AG09319 (cell line): ENCODE measurements around the gene GPX3.
A peak's percentile ranks its signal among the peaks of the same experiment; 100 is the strongest.

Source experiments
- DNase-seq: peaks from one replicate; pipeline ENCODE4 v3.0.0-alpha.2; 2010; ENCODE audit warnings: low read depth; ENCODE audit errors: extremely low read depth
- TF ChIP-seq, protein P1 (sequence below): IDR thresholded peaks from 2 replicates; pipeline ENCODE4 v1.5.1; 2011; ENCODE audit warnings: low read depth, mild to moderate bottlenecking, inconsistent platforms, low read length, moderate library complexity

GPX3 gene

DNA sequence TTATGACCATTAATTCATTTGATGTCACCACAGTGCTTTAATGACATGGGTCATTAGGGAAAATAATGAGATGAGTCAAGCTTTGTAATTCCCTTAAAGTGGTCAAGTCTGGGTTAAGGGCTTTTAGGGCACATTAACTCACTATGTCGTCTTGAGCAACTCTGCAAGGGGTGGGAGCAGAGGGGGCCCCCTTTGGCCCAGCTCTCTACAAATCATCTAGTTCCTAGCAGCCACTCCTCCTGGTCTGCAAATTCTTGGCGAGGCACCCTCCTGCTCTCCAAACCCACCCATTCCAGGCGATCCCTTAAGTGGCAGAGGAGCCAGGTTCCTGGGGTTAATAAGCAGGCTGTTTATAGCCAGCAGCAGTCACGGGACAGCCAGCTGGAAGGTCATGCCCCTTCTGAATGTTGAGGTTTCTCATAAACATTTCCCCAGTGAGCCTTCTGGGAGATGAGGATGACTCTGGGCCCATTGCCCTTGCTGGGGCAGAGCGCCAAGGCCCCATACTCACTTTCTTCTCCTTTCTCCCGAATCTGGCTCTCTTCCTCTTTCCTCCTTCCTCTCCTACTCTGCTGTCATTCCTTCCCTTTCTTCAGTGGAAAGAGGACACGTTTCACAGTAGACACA is 14.3 kb upstream of the GPX3 start:
- DNase-seq, result peak; percentile 81
- TF ChIP-seq, protein P1, sequence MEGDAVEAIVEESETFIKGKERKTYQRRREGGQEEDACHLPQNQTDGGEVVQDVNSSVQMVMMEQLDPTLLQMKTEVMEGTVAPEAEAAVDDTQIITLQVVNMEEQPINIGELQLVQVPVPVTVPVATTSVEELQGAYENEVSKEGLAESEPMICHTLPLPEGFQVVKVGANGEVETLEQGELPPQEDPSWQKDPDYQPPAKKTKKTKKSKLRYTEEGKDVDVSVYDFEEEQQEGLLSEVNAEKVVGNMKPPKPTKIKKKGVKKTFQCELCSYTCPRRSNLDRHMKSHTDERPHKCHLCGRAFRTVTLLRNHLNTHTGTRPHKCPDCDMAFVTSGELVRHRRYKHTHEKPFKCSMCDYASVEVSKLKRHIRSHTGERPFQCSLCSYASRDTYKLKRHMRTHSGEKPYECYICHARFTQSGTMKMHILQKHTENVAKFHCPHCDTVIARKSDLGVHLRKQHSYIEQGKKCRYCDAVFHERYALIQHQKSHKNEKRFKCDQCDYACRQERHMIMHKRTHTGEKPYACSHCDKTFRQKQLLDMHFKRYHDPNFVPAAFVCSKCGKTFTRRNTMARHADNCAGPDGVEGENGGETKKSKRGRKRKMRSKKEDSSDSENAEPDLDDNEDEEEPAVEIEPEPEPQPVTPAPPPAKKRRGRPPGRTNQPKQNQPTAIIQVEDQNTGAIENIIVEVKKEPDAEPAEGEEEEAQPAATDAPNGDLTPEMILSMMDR, result no peak

DNA sequence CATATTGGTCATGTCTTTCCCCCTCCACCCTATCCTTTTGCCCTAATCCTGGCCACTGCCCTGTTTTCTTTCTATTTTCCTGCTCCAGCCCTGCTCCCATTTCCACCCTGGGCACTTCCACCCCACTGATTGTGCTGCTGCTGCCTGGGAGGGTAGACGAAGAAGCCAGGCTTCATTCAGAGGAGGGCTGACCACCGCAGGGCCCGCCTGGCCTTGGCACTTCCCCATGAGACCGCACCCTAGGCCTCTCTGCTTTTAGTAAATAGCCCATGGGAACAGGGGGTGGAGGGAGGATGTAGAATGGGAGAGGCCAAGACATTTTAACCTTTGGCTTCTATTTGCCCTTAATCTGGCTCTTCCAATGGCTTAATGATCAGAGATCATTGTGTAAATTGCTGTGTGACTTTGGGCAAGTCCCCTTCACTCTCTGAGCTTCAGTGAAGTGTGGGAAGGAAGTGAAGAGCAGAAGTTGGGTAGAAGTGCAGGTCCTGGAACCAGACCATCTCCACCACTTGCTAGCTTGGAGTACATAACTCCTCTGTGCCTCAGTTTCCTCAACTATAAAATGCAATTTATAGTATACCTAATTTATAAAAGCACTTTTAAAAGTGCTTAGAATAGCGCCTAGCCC is 13.6 kb upstream of the GPX3 start:
- TF ChIP-seq, protein P1, result no peak
- DNase-seq, result no peak

DNA sequence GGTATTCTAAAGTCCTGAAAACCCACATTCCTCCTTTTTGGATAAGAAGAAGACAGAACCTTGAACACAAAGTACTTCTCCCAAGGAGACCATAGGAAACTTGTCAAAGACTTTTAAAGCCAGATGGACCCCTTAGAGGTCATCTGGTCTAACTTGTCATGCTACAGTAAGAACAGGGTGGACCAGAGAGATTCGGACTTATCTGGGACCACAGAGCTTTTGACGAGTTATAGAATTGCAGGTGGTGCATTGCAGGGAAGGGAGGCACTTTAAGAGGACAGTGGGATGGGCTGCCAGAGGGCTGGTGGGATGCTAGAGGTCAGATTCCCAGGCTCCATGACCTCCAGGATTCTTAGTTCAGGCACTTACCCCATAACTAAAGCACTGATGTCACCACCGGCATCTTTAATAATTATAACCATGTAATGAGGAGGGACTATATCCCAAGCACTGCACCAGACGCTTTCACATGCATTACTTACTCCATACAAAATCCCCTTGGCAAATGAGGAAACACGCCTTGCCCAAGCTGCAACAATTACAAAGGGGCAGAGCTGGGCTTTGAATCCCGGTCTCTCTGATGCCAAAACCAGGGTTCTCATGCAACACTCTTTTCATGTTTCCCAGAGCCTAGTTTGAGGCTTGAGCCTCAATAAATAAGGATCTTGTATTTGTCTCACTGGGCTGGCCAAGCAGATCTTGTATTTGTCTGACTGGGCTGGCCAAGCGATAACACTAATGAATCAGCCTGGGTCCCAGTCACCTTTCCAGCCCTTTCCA is 12.8 kb upstream of the GPX3 start:
- no peak for DNase-seq
- TF ChIP-seq, protein P1, result no peak

DNA sequence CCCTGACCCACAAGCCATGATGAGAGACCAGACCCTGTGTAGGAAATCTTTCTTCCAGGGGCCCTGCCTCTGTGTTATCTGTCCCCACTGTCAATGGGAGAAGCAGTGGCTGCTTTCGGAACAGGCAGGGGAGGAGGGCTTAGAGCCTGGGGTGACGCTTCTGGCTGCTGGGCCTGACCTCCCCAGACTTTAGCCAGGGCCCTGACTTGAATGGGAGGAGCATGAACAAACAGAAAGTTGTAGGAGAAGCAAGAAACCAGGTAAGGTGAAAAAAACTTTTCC is 12.2 kb upstream of the GPX3 start:
- TF ChIP-seq, protein P1, result no peak
- no peak for DNase-seq

DNA sequence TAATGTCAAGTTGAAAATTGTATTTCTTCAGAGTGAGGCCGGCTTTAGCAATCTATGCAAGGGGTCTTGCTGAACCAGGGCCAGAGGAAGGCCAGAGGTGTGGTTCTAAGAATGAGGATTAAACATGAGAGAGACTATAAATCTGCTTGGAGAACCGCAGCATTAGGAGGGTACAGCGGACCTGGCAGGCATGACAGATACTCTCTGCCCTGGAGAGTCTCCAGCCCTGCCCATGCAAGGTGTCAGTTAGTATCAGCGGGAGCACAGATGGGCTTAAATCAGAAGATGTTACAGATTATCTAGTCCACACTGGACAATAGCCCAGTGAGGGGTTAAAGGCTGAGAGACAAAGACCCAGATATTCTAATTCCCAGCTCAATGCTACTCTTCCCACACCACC is 11.5 kb upstream of the GPX3 start:
- DNase-seq, result no peak
- TF ChIP-seq, protein P1, result no peak

DNA sequence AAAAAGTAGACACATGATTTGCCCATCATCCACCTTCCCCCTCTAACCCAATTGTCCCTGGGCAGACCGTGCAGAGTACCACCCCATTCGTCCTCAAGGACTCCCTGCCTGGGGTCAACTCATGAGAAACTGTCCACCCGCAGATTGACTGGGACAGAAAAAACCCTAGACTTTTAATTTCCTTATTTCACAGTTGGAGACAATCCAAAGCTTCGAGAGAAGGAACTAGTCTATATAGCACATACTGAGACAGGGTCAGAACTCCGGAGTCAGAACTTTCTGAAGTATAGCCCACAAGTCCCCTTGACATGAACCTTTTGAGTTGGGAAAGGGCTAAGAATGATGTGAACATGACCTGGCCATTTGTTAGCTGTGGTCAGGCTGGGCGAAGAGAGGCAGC is 7.5 kb upstream of the GPX3 start:
- TF ChIP-seq, protein P1, result no peak

DNA sequence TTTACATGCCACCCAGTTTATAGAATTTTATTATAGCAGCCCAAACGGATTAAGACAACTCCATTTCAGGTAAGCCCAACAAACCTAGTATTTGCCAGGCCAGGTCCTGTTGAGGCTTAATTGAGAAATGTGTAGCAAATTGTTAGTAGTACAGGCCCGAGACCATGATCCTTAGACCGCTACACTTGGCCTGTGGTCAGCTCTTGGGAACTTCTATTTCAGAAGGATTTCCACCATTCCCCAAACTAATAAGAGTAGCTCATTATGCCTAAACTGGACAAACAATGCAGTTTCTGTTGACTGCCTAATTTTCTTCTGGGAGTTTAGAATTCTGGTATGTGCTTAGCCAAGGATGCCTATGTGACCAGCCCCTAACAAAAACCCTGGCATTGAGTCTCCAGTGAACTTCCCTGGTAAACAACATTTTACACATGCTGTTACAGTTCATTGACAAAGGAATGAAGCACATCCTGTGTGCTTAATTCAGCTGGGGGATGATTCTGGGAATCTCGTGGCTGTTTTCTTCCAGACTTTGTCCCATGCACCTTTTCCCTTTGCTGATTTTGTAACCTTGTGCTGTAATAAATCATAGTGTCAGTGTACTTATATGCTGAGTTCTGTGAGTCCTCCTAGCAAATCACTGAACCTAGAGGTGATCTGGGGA is 5.6 kb upstream of the GPX3 start:
- peak; percentile 72 for DNase-seq
- TF ChIP-seq, protein P1, result no peak

More for the DNA sequence above, 7.5 kb upstream of the GPX3 start:
- no peak for DNase-seq
